Measurements from ENCODE around the gene SNRPD3. TPM values are rescaled to one million over a fixed set of nuclear protein-coding genes. Genes with fewer than 3 reads are reported as not detected.

SNRPD3 gene
- total RNA-seq, 1 donor from 2014 or later, result 125 TPM

DNA sequence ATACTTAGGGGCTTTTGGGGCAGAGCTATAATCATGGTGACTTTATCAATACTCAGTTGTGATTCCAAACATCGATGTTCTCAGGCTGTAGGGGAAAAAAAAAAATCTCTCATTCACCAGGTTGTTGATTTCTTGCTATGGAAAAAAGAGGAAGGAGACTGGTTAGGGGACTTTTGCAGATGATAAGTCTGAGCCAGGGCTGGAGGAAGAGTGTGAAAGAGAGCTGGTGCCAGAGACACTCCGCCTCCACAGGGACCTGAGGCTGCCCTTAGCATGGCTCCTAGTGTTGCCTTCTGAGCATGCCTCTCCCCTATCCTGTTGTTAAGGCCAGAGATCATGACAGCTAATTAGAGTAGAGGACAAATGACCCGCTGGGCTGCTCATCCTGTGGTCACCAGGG, 43.8 kb upstream of the SNRPD3 start:
- no peak for DNase-seq (ENCODE audit: extremely low spot score in 2 of 2)
- no peak overlapping the region for H3K27ac ChIP-seq

GRCh38 chr22:24513378-24514240, 42.2 kb upstream of the SNRPD3 start:
- DNase-seq (ENCODE audit: extremely low spot score in 2 of 2), result no peak
- intact Hi-C loops (cut with DNase I), result no loop called here
- no peak for TF ChIP-seq POLR2AphosphoS5 (IDR thresholded peaks at IDR 0.05; ENCODE audit: insufficient read depth in 1 of 2, low read depth in 1 of 2)
- TF ChIP-seq, protein P1, sequence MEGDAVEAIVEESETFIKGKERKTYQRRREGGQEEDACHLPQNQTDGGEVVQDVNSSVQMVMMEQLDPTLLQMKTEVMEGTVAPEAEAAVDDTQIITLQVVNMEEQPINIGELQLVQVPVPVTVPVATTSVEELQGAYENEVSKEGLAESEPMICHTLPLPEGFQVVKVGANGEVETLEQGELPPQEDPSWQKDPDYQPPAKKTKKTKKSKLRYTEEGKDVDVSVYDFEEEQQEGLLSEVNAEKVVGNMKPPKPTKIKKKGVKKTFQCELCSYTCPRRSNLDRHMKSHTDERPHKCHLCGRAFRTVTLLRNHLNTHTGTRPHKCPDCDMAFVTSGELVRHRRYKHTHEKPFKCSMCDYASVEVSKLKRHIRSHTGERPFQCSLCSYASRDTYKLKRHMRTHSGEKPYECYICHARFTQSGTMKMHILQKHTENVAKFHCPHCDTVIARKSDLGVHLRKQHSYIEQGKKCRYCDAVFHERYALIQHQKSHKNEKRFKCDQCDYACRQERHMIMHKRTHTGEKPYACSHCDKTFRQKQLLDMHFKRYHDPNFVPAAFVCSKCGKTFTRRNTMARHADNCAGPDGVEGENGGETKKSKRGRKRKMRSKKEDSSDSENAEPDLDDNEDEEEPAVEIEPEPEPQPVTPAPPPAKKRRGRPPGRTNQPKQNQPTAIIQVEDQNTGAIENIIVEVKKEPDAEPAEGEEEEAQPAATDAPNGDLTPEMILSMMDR (IDR thresholded peaks at IDR 0.05), result no peak
- peaks cover 17% of the 10 kb centered on the region for H3K4me1 ChIP-seq
- no peak overlapping the region for H3K4me3 ChIP-seq
- H3K27me3 ChIP-seq, result no peaks in the 10 kb centered on the region
- H3K27ac ChIP-seq, result no peak overlapping the region
- H3K36me3 ChIP-seq, result no peaks in the 10 kb centered on the region
- H3K9me3 ChIP-seq, result no peaks in the 10 kb centered on the region

More for the DNA sequence above, 43.8 kb upstream of the SNRPD3 start:
- Histone ChIP-seq H3K4me3 (no peak overlapping the region), H3K4me1 (peaks cover 17% of the 10 kb centered on the region), H3K27me3 (no peaks in the 10 kb centered on the region), H3K36me3 (no peaks in the 10 kb centered on the region), H3K9me3 (no peaks in the 10 kb centered on the region)
- intact Hi-C loops (cut with DNase I), result no loop called here
- TF ChIP-seq, protein P1 (IDR thresholded peaks at IDR 0.05), result no peak
- TF ChIP-seq POLR2A (IDR thresholded peaks at IDR 0.05) (no peak), POLR2AphosphoS5 (IDR thresholded peaks at IDR 0.05; ENCODE audit: insufficient read depth in 1 of 2, low read depth in 1 of 2) (no peak)

DNA sequence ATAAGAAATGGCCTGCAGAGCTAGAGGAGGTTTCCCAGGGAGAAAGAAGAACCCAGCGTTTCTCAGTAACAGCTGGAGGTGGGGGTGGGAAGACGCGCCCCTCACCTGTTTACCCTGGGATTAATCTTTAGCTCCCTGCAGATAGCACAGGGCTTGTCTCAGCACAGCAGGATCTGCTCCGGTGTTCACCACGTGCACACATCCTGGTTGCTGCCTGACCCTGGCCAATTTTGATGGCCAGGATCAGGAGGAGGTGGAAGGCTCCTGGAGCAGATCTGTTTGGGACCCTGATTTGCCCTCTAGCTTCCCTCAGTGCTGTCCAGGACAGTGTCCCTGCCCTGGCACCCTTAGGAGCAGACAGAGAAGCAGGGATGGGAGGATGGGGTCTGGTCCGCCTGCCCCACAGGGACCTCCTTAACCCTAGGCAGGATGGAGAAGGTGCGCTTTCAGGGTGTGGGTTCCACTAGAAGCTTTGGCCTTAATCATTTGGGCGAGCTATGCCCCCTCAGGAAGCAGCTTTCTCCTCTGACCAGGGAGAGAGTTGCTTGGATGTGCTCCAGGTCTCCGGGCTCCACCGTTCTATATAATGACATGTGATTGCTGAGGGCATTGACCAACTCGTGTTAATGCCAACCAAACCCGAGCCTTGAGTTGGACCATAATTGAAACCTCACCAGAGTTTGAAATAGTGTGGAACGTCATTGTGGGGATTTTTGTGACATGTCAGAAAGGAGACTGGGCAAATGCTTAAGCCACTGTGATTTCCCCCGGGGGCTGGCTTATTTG, 41.4 kb upstream of the SNRPD3 start:
- no peaks in the 10 kb centered on the region for H3K36me3 ChIP-seq
- intact Hi-C loops (cut with DNase I), result no loop called here
- H3K27ac ChIP-seq, result no peak overlapping the region
- no peak for DNase-seq (ENCODE audit: extremely low spot score in 2 of 2)
- H3K27me3 ChIP-seq, result no peaks in the 10 kb centered on the region
- H3K4me3 ChIP-seq, result no peak overlapping the region
- H3K4me1 ChIP-seq, result peaks cover 17% of the 10 kb centered on the region
- TF ChIP-seq POLR2A (IDR thresholded peaks at IDR 0.05), result no peak
- TF ChIP-seq POLR2AphosphoS5 (IDR thresholded peaks at IDR 0.05; ENCODE audit: insufficient read depth in 1 of 2, low read depth in 1 of 2), result no peak
- TF ChIP-seq, protein P1 (IDR thresholded peaks at IDR 0.05), result no peak
- H3K9me3 ChIP-seq, result no peaks in the 10 kb centered on the region

DNA sequence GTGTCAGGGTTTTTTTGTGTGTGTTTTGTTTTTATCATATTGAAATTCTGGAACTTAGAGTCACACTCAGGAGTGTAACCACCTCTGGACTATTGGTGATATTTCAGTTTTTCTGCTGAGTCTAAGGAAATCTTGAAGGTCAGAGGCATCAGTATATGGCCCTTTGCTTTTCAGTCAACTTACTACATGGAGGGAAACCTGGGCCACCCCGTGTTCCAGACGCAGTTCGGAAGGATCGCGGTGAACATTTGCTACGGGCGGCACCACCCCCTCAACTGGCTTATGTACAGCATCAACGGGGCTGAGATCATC, 40.8 kb upstream of the SNRPD3 start:
- no peak overlapping the region for H3K27ac ChIP-seq
- no peak overlapping the region for H3K4me3 ChIP-seq
- intact Hi-C loops (cut with DNase I), result no loop called here
- H3K36me3 ChIP-seq, result no peaks in the 10 kb centered on the region
- H3K9me3 ChIP-seq, result no peaks in the 10 kb centered on the region
- TF ChIP-seq POLR2A (IDR thresholded peaks at IDR 0.05) (no peak), POLR2AphosphoS5 (IDR thresholded peaks at IDR 0.05; ENCODE audit: insufficient read depth in 1 of 2, low read depth in 1 of 2) (no peak)
- TF ChIP-seq, protein P1 (IDR thresholded peaks at IDR 0.05), result no peak
- peaks cover 17% of the 10 kb centered on the region for H3K4me1 ChIP-seq
- no peaks in the 10 kb centered on the region for H3K27me3 ChIP-seq
- no peak for DNase-seq (ENCODE audit: extremely low spot score in 2 of 2)
